GM21786 (cell line): ENCODE results near the gene CRYBB3.
"Not testable (repeated sequence)": the region's sequence is repeated elsewhere in the genome, so short reads cannot be mapped to it uniquely, and the experiment has no call there.

ENCODE experiments used
- ATAC-seq: cut with Tn5 transposase; IDR thresholded peaks from one replicate; pipeline ENCODE4 v1.9.1; 2021; ENCODE audit not compliant: unreplicated experiment

CRYBB3 gene

DNA sequence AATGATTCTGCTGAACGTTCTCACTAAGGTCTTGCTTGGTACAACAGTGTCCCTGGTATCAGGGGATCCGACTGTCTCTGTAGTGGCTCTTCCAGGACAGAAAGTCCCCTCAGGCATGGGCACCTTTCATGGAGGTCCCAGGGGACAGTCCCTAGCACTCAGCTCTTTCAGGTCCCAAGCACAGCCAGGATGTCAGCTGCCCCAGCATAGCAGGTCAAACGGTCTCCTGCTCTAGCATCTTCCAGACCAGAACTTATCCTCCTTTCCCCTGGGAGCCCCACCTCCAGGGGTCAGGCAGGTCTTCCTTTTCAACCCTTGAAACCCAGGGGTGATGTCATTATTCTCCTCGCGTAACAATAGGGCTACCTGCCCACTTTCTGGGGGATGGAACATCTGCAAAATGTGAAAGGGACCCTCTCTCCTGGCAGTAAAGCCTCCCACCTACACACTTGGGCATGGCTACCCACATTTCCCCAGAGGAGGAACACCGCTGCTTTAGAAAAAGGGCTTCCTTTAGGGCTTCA is 24.7 kb upstream of the CRYBB3 start:
- no peak for ATAC-seq

- no peak for ATAC-seq
These were observed 23.5 kb upstream of the CRYBB3 start for GRCh38 chr22:25176175-25176574.

DNA sequence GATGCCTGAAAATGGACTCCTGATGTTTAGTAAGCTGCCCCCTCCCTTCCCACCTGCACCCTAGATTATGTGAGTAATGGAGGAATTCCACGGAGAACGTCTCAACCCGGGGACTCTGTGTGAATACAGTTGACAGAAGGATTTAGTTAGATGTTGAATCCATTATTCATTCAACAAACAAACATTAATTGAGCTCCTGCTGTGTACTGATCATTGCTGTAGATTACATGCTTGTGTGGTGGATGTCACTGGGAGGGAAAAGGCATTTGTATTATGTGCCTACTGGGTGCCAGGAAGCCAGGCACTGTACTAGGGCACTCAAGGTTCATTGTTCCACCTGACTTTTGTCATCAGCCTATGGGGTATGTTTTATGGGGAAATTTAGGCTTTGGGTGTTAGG is 22.9 kb upstream of the CRYBB3 start:
- ATAC-seq = no peak

DNA sequence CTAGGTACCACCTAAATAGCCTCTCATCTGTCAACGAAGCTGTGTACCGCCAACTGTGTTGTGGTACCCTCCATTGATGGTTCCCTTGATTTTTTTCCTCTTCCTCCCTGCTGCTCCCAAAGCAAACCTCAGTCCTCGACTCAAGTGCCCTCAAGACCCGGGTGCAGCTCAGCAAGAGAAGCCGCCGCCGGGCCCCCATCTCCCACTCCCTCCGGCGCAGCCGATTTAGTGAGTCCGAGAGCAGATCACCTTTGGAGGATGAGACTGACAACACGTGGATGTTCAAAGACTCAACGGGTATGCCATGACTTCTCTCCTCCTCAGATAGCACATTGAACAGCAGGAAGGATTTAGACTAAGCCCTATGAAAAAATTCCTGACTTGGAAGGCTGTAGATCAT is 22.4 kb upstream of the CRYBB3 start:
- ATAC-seq = no peak

- no peak for ATAC-seq
These were observed 21.8 kb upstream of the CRYBB3 start for GRCh38 chr22:25177895-25178294.

DNA sequence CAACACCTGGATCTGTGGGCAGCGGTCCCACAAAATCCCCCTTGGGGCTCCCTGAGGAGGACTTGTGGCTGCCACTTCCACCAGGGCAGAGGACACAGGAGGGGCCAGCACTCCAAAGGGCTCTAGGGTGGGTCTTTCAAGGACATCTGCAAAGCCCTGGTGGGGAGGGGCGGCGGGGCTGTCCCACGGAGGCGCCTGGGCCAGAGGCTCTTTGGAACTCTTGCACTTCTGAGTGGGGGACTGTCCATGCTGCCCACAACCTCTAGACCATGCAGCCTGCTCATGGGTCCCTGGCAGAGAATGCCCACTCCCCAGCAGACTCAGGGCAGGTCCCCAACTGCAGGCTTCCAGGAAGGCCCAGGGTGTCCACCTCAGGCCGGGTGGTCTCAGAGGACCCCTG is 21.3 kb upstream of the CRYBB3 start:
- not testable (repeated sequence) for ATAC-seq

DNA sequence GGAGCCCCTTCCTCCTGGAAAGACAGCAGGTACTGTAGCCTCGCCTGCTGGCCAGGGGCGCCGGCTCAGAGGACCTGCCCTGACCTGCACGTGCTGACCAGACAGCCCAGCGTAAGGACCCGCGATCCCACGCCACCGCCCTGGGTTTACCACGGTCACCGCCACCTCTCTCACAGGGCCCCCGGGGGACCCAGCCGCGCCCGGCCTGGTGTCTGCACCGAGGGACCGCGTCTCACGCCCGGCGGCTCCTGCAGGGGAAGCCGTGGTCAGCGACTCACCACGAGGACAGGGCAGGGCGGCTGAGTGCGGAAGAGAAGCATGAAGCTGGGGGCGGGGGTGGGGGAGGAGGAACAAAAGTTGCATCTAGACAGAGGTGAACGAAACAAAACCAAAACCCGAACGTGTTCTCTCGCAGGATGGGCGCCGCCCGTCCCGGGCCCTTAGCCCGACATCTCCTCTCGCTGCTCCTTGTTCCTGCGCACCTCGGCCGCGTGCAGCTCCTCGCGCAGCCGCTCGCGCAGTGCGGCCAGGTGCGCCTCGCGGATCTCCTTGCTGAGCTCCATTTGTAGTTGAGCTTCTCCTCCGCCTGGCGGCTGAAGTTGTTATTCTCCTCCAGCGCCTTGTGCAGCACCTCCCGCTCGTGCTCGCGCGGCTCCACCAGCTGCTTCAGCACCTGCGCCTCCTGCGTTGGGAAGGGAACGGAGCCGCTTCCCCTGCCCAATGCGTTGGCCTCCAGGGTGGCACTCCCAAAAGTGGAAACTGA is 20.6 kb upstream of the CRYBB3 start:
- ATAC-seq = not testable (repeated sequence)

GRCh38 chr22:25182131-25183110 is 17.2 kb upstream of the CRYBB3 start:
- no peak for ATAC-seq

- ATAC-seq = no peak
These were observed 15.6 kb upstream of the CRYBB3 start for GRCh38 chr22:25183949-25184619.

- no peak for ATAC-seq
These were observed 13.5 kb upstream of the CRYBB3 start for GRCh38 chr22:25186140-25186539.

- ATAC-seq = no peak
These were observed 12.2 kb upstream of the CRYBB3 start for GRCh38 chr22:25187469-25187868.

- ATAC-seq = no peak
These were observed 7.3 kb upstream of the CRYBB3 start for GRCh38 chr22:25192406-25192805.

DNA sequence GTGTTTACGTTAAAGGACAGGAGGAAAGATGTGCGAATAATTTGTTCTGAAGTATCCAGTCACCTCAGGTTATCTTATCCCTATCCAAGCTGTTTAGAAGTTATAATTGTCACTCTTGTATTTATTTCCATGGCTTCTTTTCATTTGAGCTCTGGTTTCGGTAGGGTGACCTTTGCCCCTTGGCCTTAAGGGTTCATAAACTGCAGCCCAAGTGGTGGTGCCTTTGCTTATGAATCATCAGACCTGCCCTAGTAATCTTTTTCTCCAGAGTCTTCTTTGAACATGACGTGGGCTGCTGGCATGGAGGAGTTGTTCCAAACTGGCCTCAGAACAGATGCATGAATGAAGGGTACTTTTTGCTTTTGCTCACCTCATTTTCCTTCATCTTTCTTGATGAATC is 6.5 kb upstream of the CRYBB3 start:
- no peak for ATAC-seq

- no peak for ATAC-seq
These were observed 6.1 kb upstream of the CRYBB3 start for GRCh38 chr22:25193548-25193947.

DNA sequence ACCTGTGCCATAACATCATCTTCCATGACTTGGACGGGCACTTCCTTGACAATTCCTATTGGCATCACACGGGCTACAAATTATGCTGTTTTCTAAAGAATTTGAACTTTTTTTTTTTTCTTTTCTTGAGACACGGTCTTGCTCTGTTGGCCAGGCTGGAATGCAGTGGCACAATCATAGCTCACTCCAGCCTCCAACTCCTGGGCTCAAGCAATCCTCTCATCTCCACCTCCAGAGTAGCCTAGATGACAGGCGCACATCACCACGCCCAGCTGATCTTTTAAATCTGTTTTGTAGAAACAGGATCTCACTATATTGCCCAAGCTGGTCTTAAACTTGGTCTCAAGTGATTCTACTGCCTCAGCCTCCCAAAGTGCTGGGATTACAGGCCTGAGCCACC is 3.3 kb upstream of the CRYBB3 start:
- no peak for ATAC-seq

DNA sequence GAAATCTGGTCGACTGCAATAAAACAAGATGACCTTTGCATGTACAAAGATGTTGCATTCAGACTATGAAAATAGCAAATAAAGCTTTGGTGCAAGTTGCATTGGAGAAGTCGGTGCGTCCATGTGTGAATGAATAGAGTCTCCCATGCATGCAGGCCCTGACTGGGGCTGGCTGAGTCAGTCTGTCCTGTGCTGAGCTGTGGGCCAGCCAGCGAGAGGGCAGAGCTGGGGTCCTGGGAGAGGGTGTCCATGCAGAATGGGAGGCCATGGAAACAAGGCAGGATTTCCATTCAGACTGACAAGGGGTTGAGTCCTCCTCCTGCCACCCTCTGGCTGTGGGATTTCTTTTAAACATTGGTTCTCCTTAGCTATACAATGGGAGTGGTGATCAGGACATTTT is 2.3 kb upstream of the CRYBB3 start:
- ATAC-seq = no peak

DNA sequence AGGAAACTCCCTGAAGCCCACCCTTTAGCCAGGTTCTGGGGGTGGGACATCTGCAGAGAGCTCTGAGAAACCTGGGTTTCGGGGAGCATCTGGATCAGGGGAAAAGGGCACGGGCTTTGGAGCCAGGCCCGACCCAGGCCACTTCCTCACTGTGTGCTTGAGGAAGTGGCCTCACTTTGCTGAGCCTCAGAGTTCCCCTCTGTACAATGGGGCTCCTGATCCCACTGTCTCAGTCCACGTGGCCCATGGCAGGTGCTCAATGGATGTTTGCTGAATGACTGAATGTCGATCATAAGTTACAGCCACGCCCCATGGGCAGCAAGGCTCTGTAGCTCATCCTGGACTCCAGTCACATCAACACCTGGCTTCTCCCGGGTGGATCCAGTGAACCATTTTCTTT is 1.3 kb downstream of the CRYBB3 start:
- ATAC-seq = no peak

- no peak for ATAC-seq
These were observed 2.1 kb downstream of the CRYBB3 start for GRCh38 chr22:25201557-25202273.

- ATAC-seq = no peak
These were observed 2.7 kb downstream of the CRYBB3 start for GRCh38 chr22:25202290-25202921.

- no peak for ATAC-seq
These were observed 3.4 kb downstream of the CRYBB3 start for GRCh38 chr22:25203082-25203481.
